Endothelial cell of umbilical vein (primary cell): ENCODE measurements around the gene GRID1. TPM values are rescaled to one million over a fixed set of nuclear protein-coding genes. Genes with fewer than 3 reads are reported as not detected.

ENCODE experiments used
- BruUV-seq: library from RNA; stranded (reverse); fragments of 400-500 nt; replicated peaks from 2 replicates; lab custom pipeline; 2021; lab: Mats Ljungman, UMichigan
- CTCF ChIA-PET: fragments of 300-600, 350-600 bp; sonication (Branson Sonifier 250); formaldehyde crosslinking; loops from one replicate; lab custom pipeline; 2021; ENCODE audit warnings: antibody characterized with exemption, inconsistent platforms; lab: Charles Lee
- POLR2A ChIA-PET: fragments of 300-600, 350-600 bp; sonication (Branson Sonifier 250); formaldehyde crosslinking; loops from one replicate; lab custom pipeline; 2021; ENCODE audit warnings: antibody characterized with exemption, inconsistent platforms; lab: Charles Lee
- DNase-seq: peaks from one replicate; pipeline ENCODE4 v3.0.0-alpha.2; 2011; ENCODE audit warnings: low read depth, low spot score
- FAIRE-seq: peaks from 2 replicates; lab custom pipeline; 2011; peaks lifted over from hg19 to GRCh38; lab: Jason Lieb, UNC
- H2AFZ ChIP-seq: 2 replicates; pipeline ENCODE4 v1.6.0; 2012; ENCODE audit warnings: low read depth, low read length, control low read depth, inconsistent platforms
- H3K27ac ChIP-seq: 2 replicates; pipeline ENCODE4 v1.5.1; 2011; ENCODE audit warnings: low read depth, mild to moderate bottlenecking, control low read depth, low read length, moderate library complexity; ENCODE audit not compliant: insufficient read depth
- H3K27me3 ChIP-seq, 2 experiments: 2 replicates each; pipeline versions ENCODE4 v1.6.0 to v1.6.1; 2011; ENCODE audit warnings: low read length in 2 of 2, mixed read lengths in 1 of 2; ENCODE audit not compliant: control insufficient read depth in 2 of 2, insufficient read depth in 2 of 2
- H3K36me3 ChIP-seq, 2 experiments: 2 replicates in 1 of 2; 3 replicates in 1 of 2; pipeline ENCODE4 v1.5.1; 2011; ENCODE audit warnings: low read length in 2 of 2, mild to moderate bottlenecking in 1 of 2, moderate library complexity in 1 of 2; ENCODE audit not compliant: control insufficient read depth in 2 of 2, insufficient read depth in 2 of 2; ENCODE audit errors: extremely low read depth in 1 of 2
- H3K4me1 ChIP-seq: 3 replicates; pipeline ENCODE4 v1.5.1; 2011; ENCODE audit warnings: mild to moderate bottlenecking, low read length; ENCODE audit not compliant: control insufficient read depth, insufficient read depth; ENCODE audit errors: extremely low read depth
- H3K4me2 ChIP-seq: 2 replicates; pipeline ENCODE4 v1.6.1; 2011; ENCODE audit warnings: low read length, control low read depth, mixed read lengths; ENCODE audit not compliant: insufficient read depth
- H3K4me3 ChIP-seq, 3 experiments: fragments of 200-600 bp in 1 of 3; sonication (generic), shearing (Covaris generic) in 1 of 3; replicated peaks in 1 of 3; 2 replicates each; pipeline ENCODE4 v1.5.1; 2011 to 2016; ENCODE audit warnings: control low read depth in 3 of 3, low read length in 3 of 3, mild to moderate bottlenecking in 2 of 3, inconsistent platforms in 1 of 3, low read depth in 1 of 3, moderate library complexity in 1 of 3; ENCODE audit not compliant: insufficient read depth in 1 of 3
- H3K79me2 ChIP-seq: 2 replicates; pipeline ENCODE4 v1.6.0; 2012; ENCODE audit warnings: low read length, inconsistent platforms; ENCODE audit not compliant: control insufficient read depth, insufficient read depth
- H3K9ac ChIP-seq: replicated peaks from 2 replicates; pipeline ENCODE3; 2011; ENCODE audit warnings: low read length, control low read depth; ENCODE audit not compliant: insufficient read depth; ENCODE audit errors: extremely low read depth
- H3K9me1 ChIP-seq: replicated peaks from 3 replicates; pipeline ENCODE4 v1.6.0; 2011; ENCODE audit warnings: mild to moderate bottlenecking, low read length; ENCODE audit not compliant: control insufficient read depth, insufficient read depth; ENCODE audit errors: extremely low read depth
- H3K9me3 ChIP-seq: replicated peaks from 2 replicates; pipeline ENCODE4 v1.5.1; 2012; ENCODE audit warnings: low read length, inconsistent platforms; ENCODE audit not compliant: control insufficient read depth, insufficient read depth
- H4K20me1 ChIP-seq: replicated peaks from 2 replicates; pipeline ENCODE3; 2011; ENCODE audit warnings: mild to moderate bottlenecking, low read length; ENCODE audit not compliant: control insufficient read depth, insufficient read depth; ENCODE audit errors: extremely low read depth
- EZH2 ChIP-seq: IDR thresholded peaks from 2 replicates; pipeline ENCODE4 v1.6.1; 2012; ENCODE audit warnings: borderline replicate concordance, low read depth, mild to moderate bottlenecking, moderate library complexity, low read length, inconsistent platforms; ENCODE audit not compliant: severe bottlenecking
- FOS ChIP-seq: IDR thresholded peaks from 2 replicates; pipeline ENCODE4 v1.6.1; 2011; ENCODE audit warnings: mild to moderate bottlenecking, low read length, moderate library complexity, borderline replicate concordance; ENCODE audit not compliant: insufficient read depth
- GATA2 ChIP-seq: IDR thresholded peaks from 2 replicates; pipeline ENCODE4 v1.7.0; 2011; ENCODE audit warnings: low read depth, mild to moderate bottlenecking, moderate library complexity, mixed read lengths, low read length; ENCODE audit not compliant: insufficient read length, insufficient read depth
- JUN ChIP-seq: IDR thresholded peaks from 2 replicates; pipeline ENCODE4 v1.6.1; 2011; ENCODE audit warnings: borderline replicate concordance, low read depth; ENCODE audit not compliant: insufficient read length, insufficient read depth
- MAX ChIP-seq: IDR thresholded peaks from 2 replicates; pipeline ENCODE4 v1.6.1; 2011; ENCODE audit not compliant: insufficient read depth, insufficient read length
- MYC ChIP-seq: IDR thresholded peaks from one replicate; pipeline ENCODE4 v1.6.1; 2011; ENCODE audit warnings: mild to moderate bottlenecking, low read depth, low read length
- POLR2A ChIP-seq: IDR thresholded peaks from 2 replicates; pipeline ENCODE4 v1.6.1; 2012; ENCODE audit warnings: low read depth, mild to moderate bottlenecking, control low read depth, low read length
- POLR2AphosphoS5 ChIP-seq: IDR thresholded peaks from 2 replicates; pipeline ENCODE4 v1.6.1; 2012; ENCODE audit warnings: low read depth, mild to moderate bottlenecking, control low read depth, low read length, moderate library complexity; ENCODE audit not compliant: insufficient read depth
- dilution Hi-C: fragments of 300-500 bp; cut with MboI; formaldehyde crosslinking; loops from one replicate; pipeline ENCODE4 v1.15.0; 2019; ENCODE audit warnings: low sequenced_read_pairs; ENCODE audit not compliant: extremely low pct_ligation_motif_present
- intact Hi-C: fragments of 100-400 bp; cut with micrococcal nuclease; formaldehyde crosslinking; loops from one replicate; pipeline ENCODE4 v1.10.0; 2022
- polyA plus RNA-seq, 4 experiments: library from polyadenylated mRNA; depleted of rRNA in 3 of 4; stranded (reverse) in 3 of 4; unstranded in 1 of 4; fragments of >200 nt; gene quantifications; 2 replicates each; pipeline versions ENCODE4 v1.2.1 to v1.2.3, GENCODE V29; 2011 to 2012; ENCODE audit warnings: missing spikeins in 1 of 4
- total RNA-seq: library from RNA; stranded (reverse); gene quantifications from 2 replicates; pipeline ENCODE4 v1.2.3, GENCODE V29; 2021
- TF ChIP-seq, protein P1 (sequence below), 2 donors: IDR thresholded peaks; 1 replicate in 1 of 2; 2 replicates in 1 of 2; pipeline ENCODE4 v1.5.1; 2011; ENCODE audit warnings: low read length in 2 of 2, mild to moderate bottlenecking in 2 of 2, moderate library complexity in 2 of 2, control low read depth in 1 of 2, inconsistent platforms in 1 of 2, low read depth in 1 of 2; ENCODE audit not compliant: insufficient read depth in 1 of 2; ENCODE audit errors: extremely low read depth in 1 of 2

Gene GRID1
- total and polyA plus RNA-seq, 2 donors (not counting 3 experiments of a cell fraction or from before 2014, with no cell fraction given) = not detected

DNA sequence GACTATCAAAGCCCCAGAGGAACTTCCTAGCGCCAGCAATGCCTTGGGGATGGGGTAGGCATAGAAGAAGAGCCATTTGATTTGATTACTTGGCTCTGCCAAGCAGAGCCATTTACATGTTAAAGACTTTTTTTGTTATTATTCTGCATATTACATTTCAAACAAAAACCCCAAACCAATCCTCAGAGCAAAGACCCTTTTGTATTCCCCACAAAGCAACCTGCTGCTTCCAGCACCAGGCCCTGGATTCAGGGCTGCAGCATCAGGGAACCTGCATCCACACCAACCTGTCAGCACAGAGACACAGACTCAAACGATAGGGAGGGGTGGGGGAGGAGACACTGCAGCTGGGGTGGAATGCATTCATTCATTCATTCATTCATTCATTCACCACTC, 73.2 kb downstream of the GRID1 start:
- no peaks in the 10 kb centered on the region for H3K9me3 ChIP-seq
- H3K9me1 ChIP-seq = no peaks in the 10 kb centered on the region
- no peak overlapping the region for H3K4me2 ChIP-seq
- H3K79me2 ChIP-seq = no peaks in the 10 kb centered on the region
- no peaks in the 10 kb centered on the region for H3K27me3 ChIP-seq
- no peaks in the 10 kb centered on the region for H3K36me3 ChIP-seq
- BruUV-seq = no TSS peak
- no peaks in the 10 kb centered on the region for H4K20me1 ChIP-seq
- H3K4me3 ChIP-seq = no peak overlapping the region
- DNase-seq (no peak), FAIRE-seq (no peak)
- H3K9ac ChIP-seq = no peak overlapping the region
- CTCF ChIA-PET = no interaction called here
- dilution Hi-C loops (no loop called here), intact Hi-C loops (no loop called here)
- no peak overlapping the region for H2AFZ ChIP-seq
- H3K27ac ChIP-seq = no peak overlapping the region
- H3K4me1 ChIP-seq = no peaks in the 10 kb centered on the region
- POLR2A ChIA-PET = no interaction called here
- TF ChIP-seq POLR2AphosphoS5 (no peak), GATA2 (no peak), JUN (no peak), EZH2 (no peak), MYC (no peak)

GRCh38 chr10:86292462-86293395, 73.9 kb downstream of the GRID1 start:
- CTCF ChIA-PET = no interaction called here
- POLR2A ChIA-PET = no interaction called here
- TF ChIP-seq, protein P1, sequence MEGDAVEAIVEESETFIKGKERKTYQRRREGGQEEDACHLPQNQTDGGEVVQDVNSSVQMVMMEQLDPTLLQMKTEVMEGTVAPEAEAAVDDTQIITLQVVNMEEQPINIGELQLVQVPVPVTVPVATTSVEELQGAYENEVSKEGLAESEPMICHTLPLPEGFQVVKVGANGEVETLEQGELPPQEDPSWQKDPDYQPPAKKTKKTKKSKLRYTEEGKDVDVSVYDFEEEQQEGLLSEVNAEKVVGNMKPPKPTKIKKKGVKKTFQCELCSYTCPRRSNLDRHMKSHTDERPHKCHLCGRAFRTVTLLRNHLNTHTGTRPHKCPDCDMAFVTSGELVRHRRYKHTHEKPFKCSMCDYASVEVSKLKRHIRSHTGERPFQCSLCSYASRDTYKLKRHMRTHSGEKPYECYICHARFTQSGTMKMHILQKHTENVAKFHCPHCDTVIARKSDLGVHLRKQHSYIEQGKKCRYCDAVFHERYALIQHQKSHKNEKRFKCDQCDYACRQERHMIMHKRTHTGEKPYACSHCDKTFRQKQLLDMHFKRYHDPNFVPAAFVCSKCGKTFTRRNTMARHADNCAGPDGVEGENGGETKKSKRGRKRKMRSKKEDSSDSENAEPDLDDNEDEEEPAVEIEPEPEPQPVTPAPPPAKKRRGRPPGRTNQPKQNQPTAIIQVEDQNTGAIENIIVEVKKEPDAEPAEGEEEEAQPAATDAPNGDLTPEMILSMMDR (IDR thresholded peaks at IDR 0.05; ENCODE audit: extremely low read depth in 1 of 2, insufficient read depth in 1 of 2, low read depth in 1 of 2, low read length in 2 of 2) = no peak
- TF ChIP-seq POLR2AphosphoS5 (no peak), JUN (no peak), POLR2A (no peak), MAX (no peak), GATA2 (no peak), MYC (no peak), FOS (no peak), EZH2 (no peak)
- dilution Hi-C loops = no loop called here
- Histone ChIP-seq H4K20me1 (no peaks in the 10 kb centered on the region), H3K9ac (no peak overlapping the region), H3K36me3 (no peaks in the 10 kb centered on the region), H2AFZ (no peak overlapping the region), H3K4me2 (no peak overlapping the region), H3K9me1 (no peaks in the 10 kb centered on the region), H3K79me2 (no peaks in the 10 kb centered on the region), H3K4me3 (no peak overlapping the region), H3K27ac (no peak overlapping the region), H3K9me3 (no peaks in the 10 kb centered on the region), H3K27me3 (no peaks in the 10 kb centered on the region), H3K4me1 (no peaks in the 10 kb centered on the region)
- intact Hi-C loops = no loop called here
- no peak for FAIRE-seq
- BruUV-seq = no TSS peak
- DNase-seq = no peak
